Fibroblast of lung (primary cell): Measurements from ENCODE around the gene SRSF3.

Experiments used
- CTCF ChIP-seq, 2 donors: IDR thresholded peaks in 1 of 2; conservative IDR thresholded peaks in 1 of 2; 1 replicate in 1 of 2; 2 replicates in 1 of 2; pipeline ENCODE4 v1.5.1; 2011 to 2012; ENCODE audit warnings: low read length in 2 of 2, control low read depth in 1 of 2, inconsistent platforms in 1 of 2, low read depth in 1 of 2, mild to moderate bottlenecking in 1 of 2
- EZH2 ChIP-seq: IDR thresholded peaks from 2 replicates; pipeline ENCODE4 v1.5.1; 2012; ENCODE audit warnings: low read length, control low read depth, mild to moderate bottlenecking; ENCODE audit errors: missing control alignments

DNA sequence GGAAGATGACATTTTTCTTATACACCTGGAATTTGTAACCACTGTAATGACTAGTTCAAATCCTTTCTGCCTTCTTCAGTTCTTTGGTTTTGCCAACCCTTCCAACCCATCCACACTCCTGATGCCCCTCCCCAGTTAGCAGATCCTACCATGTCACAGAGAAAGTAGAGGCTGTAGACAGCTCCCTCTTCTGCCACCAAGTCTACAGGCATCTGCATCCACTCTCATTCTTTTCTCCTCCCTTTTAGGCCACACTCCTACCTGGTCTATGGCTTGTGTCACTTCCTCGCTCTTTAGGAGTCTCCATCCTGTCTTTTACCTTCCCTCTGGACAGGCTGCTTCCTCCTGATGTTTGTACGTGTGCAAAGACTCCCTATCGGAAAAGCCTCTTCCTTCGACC is 33.3 kb upstream of the SRSF3 start:
- no peak for TF ChIP-seq CTCF (conservative IDR thresholded peaks at IDR 0.05 in 1 of 2, IDR thresholded peaks at IDR 0.05 in 1 of 2; ENCODE audit: low read depth in 1 of 2, low read length in 2 of 2)
- no peak for TF ChIP-seq EZH2
